Measurements from ENCODE around the gene GPR157. TPM values are rescaled to one million over a fixed set of nuclear protein-coding genes. Genes with fewer than 3 reads are reported as not detected.

Gene GPR157
- total and polyA plus RNA-seq, 10 of the 15 experiments (the other 5 are each of a cell fraction or from before 2014, with no cell fraction given), result 0.66 to 15.9 (median 3.1) TPM

GRCh38 chr1:9121496-9122409 is 7.1 kb downstream of the GPR157 start:
- ChIA-PET RAD21 (ENCODE audit: unreplicated experiment) (interaction anchor here (0.5 to 2.0 kb wide), 12 partner anchors 8 to 290 kb away, joined by 3 to 8 read pairs (median 3); no protein-coding TSS in a partner anchor), SMC1A (ENCODE audit: uncharacterized antibody, unreplicated experiment) (interaction anchor here (0.9 to 4.2 kb wide), 10 partner anchors 9 to 75 kb away, joined by 3 to 23 read pairs (median 5); partner anchors contain the start of gene GPR157), CTCF (interaction anchor here (0.6 to 7.9 kb wide), 11 partner anchors 8 to 117 kb away, joined by 3 to 46 read pairs (median 7); no protein-coding TSS in a partner anchor), POLR2A (interaction anchor here (0.5 to 3.6 kb wide), 11 partner anchors 9 to 431 kb away, joined by 3 to 19 read pairs (median 6); no protein-coding TSS in a partner anchor)
- Histone ChIP-seq H3K4me1 (ENCODE audit: control insufficient read depth, insufficient read depth, low read length) (peaks cover 40% of the 10 kb centered on the region), H3K27ac (ENCODE audit: control insufficient read depth, insufficient read depth) (peak overlapping the region; percentile 74), H3K9me3 (replicated peaks; ENCODE audit: control insufficient read depth, insufficient read depth, low read length) (no peaks in the 10 kb centered on the region), H3K79me2 (ENCODE audit: control insufficient read depth, insufficient read depth, low read length) (no peaks in the 10 kb centered on the region; the same call in 1 of the 2 replicates), H3K36me3 (ENCODE audit: control insufficient read depth in 2 of 2, insufficient read depth in 2 of 2, low read length in 1 of 2) (no peaks in the 10 kb centered on the region), H2AFZ (ENCODE audit: control insufficient read depth, low read depth, low read length) (peak overlapping the region; percentile 28), H3K9ac (ENCODE audit: control insufficient read depth, insufficient read depth, low read length) (peak overlapping the region; percentile 42), H4K20me1 (ENCODE audit: control insufficient read depth, insufficient read depth) (no peaks in the 10 kb centered on the region; the same call in 1 of the 2 replicates), H3K27me3 (replicated peaks in 1 of 2; ENCODE audit: control insufficient read depth in 2 of 2, insufficient read depth in 2 of 2, low read length in 1 of 2) (no peaks in the 10 kb centered on the region), H3K4me2 (ENCODE audit: control insufficient read depth, insufficient read depth) (peak overlapping the region; percentile 61), H3K4me3 (peak overlapping the region; percentile 53; the same call in 1 of the 2 replicates)
- WGBS (ENCODE audit: insufficient coverage, insufficient replicate concordance, low lambda C conversion rate, missing lambda C conversion rate), result 16% methylated on average over 22 of the region's 22 CpGs
- ATAC-seq, result peak; percentile 89
- in situ Hi-C loops (cut with MboI), result no loop called here
- intact Hi-C loops (cut with micrococcal nuclease; ENCODE audit: unreplicated experiment), result no loop called here
- peak; percentile 71 for DNase-seq (ENCODE audit: low read depth, low spot score)
- peak; percentile 96 for FAIRE-seq
- TSS peak; percentile 18 for BruUV-seq (replicated peaks)
- TF ChIP-seq IKZF1 (conservative IDR thresholded peaks at IDR 0.05) (peak; percentile 68), BCL3 (IDR thresholded peaks at IDR 0.05; ENCODE audit: borderline replicate concordance, insufficient read depth, low read depth, low read length, poor library complexity, severe bottlenecking) (peak; percentile 60), RUNX3 (IDR thresholded peaks at IDR 0.05; ENCODE audit: low read length) (peak; percentile 90), SMARCA5 (IDR thresholded peaks at IDR 0.05) (0 out of 2 replicates have a peak, but pooled peaks have one; percentile 28), CHD2 (IDR thresholded peaks at IDR 0.05; ENCODE audit: borderline replicate concordance, low read depth, low read length) (no peak), CEBPB (IDR thresholded peaks at IDR 0.05; ENCODE audit: borderline replicate concordance in 1 of 2, low read depth in 2 of 2, low read length in 2 of 2) (no peak), IRF5 (IDR thresholded peaks at IDR 0.05; ENCODE audit: borderline replicate concordance) (no peak), NRF1 (conservative IDR thresholded peaks at IDR 0.05; ENCODE audit: low read depth, low read length) (no peak), BMI1 (IDR thresholded peaks at IDR 0.05; ENCODE audit: borderline replicate concordance) (no peak), SPI1 (IDR thresholded peaks at IDR 0.05; ENCODE audit: borderline replicate concordance, insufficient read depth, low read depth, low read length) (peak; percentile 37; the same call in 1 of the 2 replicates), NR2F1 (conservative IDR thresholded peaks at IDR 0.05) (peak; percentile 71), MAX (IDR thresholded peaks at IDR 0.05; ENCODE audit: low read depth, low read length) (0 out of 2 replicates have a peak, but pooled peaks have one; percentile 12), CREM (IDR thresholded peaks at IDR 0.05; ENCODE audit: low read depth) (no peak), ZSCAN29 (IDR thresholded peaks at IDR 0.05) (no peak), MXI1 (IDR thresholded peaks at IDR 0.05; ENCODE audit: low read depth, low read length) (peak; percentile 59; the same call in 1 of the 2 replicates), MEF2A (IDR thresholded peaks at IDR 0.05; ENCODE audit: insufficient read depth, low read depth, low read length) (peak; percentile 29; the same call in 1 of the 2 replicates), FOXK2 (IDR thresholded peaks at IDR 0.05) (no peak)
- TF ChIP-seq, protein P1, sequence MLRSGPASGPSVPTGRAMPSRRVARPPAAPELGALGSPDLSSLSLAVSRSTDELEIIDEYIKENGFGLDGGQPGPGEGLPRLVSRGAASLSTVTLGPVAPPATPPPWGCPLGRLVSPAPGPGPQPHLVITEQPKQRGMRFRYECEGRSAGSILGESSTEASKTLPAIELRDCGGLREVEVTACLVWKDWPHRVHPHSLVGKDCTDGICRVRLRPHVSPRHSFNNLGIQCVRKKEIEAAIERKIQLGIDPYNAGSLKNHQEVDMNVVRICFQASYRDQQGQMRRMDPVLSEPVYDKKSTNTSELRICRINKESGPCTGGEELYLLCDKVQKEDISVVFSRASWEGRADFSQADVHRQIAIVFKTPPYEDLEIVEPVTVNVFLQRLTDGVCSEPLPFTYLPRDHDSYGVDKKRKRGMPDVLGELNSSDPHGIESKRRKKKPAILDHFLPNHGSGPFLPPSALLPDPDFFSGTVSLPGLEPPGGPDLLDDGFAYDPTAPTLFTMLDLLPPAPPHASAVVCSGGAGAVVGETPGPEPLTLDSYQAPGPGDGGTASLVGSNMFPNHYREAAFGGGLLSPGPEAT (IDR thresholded peaks at IDR 0.05; ENCODE audit: low read depth), result peak; percentile 30; the same call in 1 of the 2 replicates
